DMS153 treated with DMSO at 0.1 percent for 48 hours (cell line): Measurements from ENCODE around the gene LIF.

Source experiments
- DNase-seq: peaks from one replicate; lab custom pipeline; 2025; ENCODE audit not compliant: unreplicated experiment; lab: John Stamatoyannopoulos, UW

Gene LIF

GRCh38 chr22:30245985-30246813, at the start of gene LIF:
TSS of gene LIF (minus strand) at chr22:30246759. CDS start at chr22:30246695, 64 bp downstream.
- no peak for DNase-seq

- DNase-seq, result no peak
These were observed 49.8 kb upstream of the LIF start for GRCh38 chr22:30296324-30296723.

GRCh38 chr22:30295576-30295975, 49.0 kb upstream of the LIF start:
- DNase-seq, result no peak

- no peak for DNase-seq
These were observed 48.3 kb upstream of the LIF start for GRCh38 chr22:30294830-30295229.

- DNase-seq, result no peak
These were observed 47.5 kb upstream of the LIF start for GRCh38 chr22:30294066-30294465.

- no peak for DNase-seq
These were observed 46.5 kb upstream of the LIF start for GRCh38 chr22:30293026-30293425.

- no peak for DNase-seq
These were observed 45.8 kb upstream of the LIF start for GRCh38 chr22:30292069-30292970.

- DNase-seq, result peak; percentile 84
These were observed 44.7 kb upstream of the LIF start for GRCh38 chr22:30291058-30291892.

- peak; percentile 84 for DNase-seq
These were observed 43.9 kb upstream of the LIF start for GRCh38 chr22:30290342-30291057.

GRCh38 chr22:30289980-30290313, 43.4 kb upstream of the LIF start:
- DNase-seq, result no peak

- DNase-seq, result peak; percentile 93
These were observed 42.8 kb upstream of the LIF start, which contains the start of gene CASTOR1 for GRCh38 chr22:30289141-30289979. TSS of gene CASTOR1 (minus strand) at chr22:30289505. CDS start at chr22:30289497, 8 bp downstream.

GRCh38 chr22:30288419-30289140, 42.0 kb upstream of the LIF start:
- DNase-seq, result no peak

- peak; percentile 19 for DNase-seq
These were observed 41.3 kb upstream of the LIF start for GRCh38 chr22:30287648-30288418.

GRCh38 chr22:30286813-30287647, 40.5 kb upstream of the LIF start:
- DNase-seq, result peak; percentile 18

GRCh38 chr22:30286331-30286730, 39.8 kb upstream of the LIF start:
- DNase-seq, result no peak

- no peak for DNase-seq
These were observed 39.3 kb upstream of the LIF start for GRCh38 chr22:30285846-30286200.

- no peak for DNase-seq
These were observed 38.8 kb upstream of the LIF start for GRCh38 chr22:30285176-30285845.
